HG02642 (cell line): ENCODE results near the gene MAP3K10.

Source experiments
- ATAC-seq: cut with Tn5 transposase; IDR thresholded peaks from one replicate; pipeline ENCODE4 v1.9.1; 2021; ENCODE audit warnings: mild to moderate bottlenecking; ENCODE audit not compliant: unreplicated experiment, poor library complexity

The MAP3K10 gene

DNA sequence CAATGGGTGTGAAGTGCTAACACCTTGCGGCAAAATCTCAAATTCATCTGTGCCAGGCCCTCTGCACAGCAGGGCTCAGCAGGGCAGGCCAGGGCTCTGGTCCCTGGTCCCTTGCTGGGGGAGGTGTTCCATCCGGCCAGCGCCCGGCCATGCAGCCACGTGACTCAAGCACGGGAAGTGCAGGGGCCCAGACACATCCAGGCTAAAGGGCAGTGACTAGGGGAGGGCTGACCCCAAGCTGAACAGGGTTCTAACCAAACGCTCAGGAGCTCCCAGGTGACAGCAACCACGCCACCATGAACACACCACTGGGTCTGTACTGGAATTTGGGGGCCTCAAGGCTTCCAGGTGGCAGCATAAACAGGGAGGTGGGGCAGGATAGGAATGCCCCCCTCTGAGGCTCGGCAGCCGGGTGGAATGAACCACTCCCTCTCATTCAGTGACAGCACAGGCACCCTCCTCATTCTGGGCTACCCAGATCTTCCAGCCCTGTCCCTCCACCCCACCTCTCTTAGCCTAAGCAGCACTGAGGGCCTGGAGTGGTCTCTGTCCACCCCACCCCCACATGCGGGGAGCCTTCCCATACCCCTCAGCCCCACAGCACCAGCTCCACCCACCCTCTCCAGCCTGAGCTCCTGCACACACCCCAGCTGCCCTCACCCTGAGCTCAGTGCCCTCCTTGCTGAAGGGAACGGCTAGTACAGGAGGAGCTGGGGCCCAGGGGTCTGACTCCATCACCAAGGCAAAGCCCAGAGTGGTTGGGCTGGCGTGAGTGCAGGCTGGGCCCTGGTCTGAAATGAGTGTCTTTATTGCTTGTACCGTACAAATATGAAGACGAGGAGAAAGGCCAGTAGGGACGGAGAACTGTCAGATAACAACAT lies 40.6 kb downstream of the MAP3K10 start:
- no peak for ATAC-seq

- ATAC-seq: no peak
Measured at GRCh38 chr19:40232479-40232878, 41.3 kb downstream of the MAP3K10 start.

GRCh38 chr19:40232949-40233810 lies 42.0 kb downstream of the MAP3K10 start:
- no peak for ATAC-seq

DNA sequence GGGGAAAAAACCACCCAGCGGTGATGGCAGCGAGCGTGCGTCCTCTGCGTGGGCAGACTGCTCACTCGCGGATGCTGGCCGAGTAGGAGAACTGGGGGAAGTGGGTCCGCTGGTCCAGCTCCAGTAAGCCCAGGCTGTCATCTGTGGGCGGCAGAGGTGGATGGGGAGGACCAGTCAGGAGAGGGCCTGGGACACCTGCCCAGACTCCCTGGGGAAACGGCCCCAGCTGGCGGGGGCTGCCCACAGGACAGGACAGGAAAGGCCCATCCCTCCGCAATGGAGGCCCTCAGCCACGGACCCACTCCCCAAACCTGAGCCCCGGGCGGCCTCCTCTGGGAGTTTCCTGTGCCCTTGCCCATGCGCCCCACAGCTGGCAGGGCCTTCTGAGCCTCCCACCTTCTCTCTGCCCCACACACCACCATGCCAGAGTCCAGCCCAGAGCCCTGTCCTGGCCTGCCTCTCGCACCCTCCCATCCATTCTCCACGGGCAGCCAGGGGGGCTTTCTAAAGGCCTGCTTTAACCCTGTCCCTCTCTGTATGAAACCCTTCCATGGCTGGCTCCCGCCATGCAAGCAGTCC lies 42.7 kb downstream of the MAP3K10 start:
- no peak for ATAC-seq

DNA sequence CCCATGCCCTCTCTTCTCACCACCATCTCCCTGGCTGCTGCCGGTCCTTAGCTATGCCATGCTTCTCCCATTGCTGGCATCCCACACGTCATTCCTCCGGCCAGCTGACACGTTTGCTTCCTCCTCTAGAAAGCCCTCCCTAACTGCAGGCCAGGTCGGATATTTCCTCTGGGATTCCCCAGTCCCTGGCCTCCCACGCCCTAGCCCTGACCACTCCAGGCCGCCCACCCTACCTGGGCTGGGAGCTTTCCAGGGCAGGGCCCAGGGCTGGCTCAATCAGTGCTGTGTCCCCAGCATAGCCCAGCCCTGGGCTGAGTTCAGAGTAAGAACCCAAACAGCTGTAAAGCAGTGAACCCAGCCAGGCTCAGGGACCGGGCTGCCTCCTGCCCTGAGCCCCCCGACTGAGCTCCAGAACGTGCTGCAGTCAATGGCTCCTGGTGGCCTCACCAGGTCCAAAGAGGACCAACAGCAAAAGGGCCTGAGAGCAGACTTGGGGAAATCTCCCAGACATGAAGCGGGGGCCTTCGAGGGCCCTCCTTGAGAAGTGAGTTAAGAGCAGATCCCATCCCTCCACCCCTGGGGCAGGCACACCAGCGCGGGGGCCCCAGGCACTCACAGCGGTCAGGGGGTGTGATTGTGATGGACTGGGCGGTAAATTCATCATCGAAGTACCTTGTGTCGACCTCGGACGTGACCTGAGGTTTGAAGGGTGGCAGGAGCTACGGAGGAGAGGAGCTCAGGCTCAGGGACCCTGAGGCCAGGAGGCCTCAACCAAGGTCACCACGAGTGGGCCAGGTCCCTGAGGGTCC lies 43.4 kb downstream of the MAP3K10 start:
- ATAC-seq: no peak

- no peak for ATAC-seq
Measured at GRCh38 chr19:40235238-40236025, 44.2 kb downstream of the MAP3K10 start.

DNA sequence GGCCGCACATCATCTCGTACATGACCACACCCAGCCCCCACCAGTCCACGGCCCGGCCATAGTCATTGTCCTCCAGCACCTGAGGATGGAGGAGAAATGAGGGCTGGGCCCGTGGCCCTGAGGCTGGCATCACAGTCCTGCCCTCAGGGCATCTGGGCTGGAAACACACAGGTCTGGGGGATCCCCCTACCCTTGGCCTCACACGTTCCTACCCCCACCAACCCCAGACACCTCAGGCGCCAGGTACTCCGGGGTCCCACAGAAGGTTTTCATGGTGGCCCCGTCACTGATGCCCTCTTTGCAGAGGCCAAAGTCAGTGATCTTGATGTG lies 44.8 kb downstream of the MAP3K10 start:
- no peak for ATAC-seq

- ATAC-seq: no peak
Measured at GRCh38 chr19:40236366-40236765, 45.1 kb downstream of the MAP3K10 start.

DNA sequence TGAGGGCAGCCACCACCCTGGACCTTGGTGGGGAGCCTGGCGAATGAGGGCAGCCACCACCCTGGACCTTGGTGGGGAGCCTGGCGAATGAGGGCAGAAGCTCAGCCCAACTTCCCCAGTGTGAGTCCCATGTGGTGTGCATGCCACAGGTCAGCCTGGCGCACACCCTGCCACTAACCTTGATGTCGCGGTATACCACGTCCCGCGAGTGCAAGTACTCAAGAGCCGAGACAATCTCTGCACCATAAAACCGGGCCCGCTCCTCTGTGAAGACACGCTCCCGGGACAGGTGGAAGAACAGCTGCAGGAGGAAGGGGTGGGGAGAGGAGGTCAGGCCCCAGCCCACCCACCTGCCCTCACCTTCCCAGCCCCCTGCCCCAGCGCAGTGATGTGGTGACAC lies 46.6 kb downstream of the MAP3K10 start:
- no peak for ATAC-seq

GRCh38 chr19:40238775-40239174 lies 47.5 kb downstream of the MAP3K10 start:
- ATAC-seq: no peak

DNA sequence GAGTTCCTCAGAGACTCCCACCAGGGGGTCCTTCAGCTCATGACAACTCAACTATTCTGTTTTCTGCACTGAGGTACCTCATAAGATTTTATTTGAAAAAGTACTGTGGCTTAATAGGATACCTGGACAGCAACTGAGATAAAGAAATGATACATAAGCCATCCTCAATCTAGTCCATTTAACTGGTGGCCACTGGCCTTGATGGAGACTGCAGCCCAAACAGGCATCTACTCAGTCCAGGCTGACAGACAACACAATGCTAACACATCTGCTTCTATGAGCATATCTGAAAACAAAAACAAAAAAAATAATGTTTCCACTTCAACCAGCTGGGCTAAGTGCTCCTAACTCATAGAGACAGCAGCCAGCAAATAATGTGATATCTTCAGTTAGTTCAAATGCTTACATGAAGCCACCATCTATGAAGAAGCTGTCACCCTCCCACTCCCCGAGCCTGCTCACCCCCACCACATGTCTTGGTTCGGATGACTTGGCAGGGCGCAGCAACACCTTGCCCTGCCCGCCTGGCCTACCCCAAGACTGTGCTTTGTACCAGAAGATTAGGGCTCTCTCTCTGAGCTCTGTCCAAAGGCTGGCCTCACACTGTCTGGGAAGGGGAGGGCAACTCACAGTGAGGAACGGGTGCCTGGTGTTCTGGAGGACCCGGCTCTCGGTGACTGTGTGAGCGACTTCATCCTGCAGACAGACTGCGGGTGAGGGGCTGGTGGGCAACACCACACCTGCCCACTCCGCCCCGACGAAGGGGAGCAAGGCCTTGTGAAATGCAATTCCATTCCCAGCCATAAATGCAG lies 48.4 kb downstream of the MAP3K10 start:
- no peak for ATAC-seq

DNA sequence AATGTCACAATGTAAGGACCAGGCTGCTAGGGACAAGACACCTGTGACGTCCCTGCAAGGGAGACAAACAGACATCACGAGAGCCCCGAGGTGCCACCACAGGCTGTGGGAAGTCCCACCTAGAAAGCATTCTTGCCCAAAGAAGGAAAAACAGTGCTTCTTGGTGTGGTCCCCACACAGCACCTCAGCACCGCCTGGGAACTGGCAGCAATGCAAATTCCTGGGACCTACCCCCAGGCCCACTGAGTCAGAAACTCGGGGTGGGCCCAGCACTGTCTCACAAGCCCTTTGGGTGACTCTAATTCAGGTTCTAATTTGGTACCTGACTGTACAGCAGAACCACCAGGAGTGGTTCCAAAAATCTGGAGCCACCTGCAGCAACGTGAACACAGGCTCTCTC lies 49.1 kb downstream of the MAP3K10 start:
- ATAC-seq: no peak

DNA sequence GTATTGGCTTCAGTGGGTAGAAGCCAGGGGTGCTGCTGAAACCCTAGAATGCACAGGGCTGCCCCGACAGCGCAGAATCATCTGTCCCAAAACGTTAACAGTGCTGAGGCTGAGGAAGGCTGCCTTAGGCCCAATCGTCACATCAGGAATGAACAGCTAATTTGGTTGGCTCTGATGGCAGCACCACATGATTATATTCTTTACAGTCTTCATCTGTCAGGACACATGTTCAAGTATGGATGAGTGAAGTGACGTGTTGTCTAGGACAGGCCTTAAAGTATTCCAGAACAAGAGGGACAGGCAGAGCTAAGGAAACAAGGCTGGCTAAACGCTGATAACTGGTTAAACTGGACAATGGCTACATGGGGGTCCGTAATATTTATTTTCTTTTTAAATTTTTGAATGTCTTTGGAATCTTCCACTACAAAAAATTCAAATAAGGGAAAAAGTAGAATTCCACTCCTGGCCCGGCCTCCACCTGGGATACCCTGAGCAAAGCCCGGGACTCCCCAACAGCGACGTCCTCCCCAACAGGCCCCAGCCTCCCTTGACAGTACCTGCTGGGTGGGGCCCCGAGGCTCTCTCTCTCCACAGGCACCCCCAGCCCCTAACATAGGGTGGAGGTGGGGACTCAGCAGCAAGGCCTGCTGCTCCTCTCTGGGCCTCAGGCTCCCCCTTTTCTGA lies 50.0 kb downstream of the MAP3K10 start:
- no peak for ATAC-seq

GRCh38 chr19:40241809-40242384 lies 50.7 kb downstream of the MAP3K10 start:
- no peak for ATAC-seq

DNA sequence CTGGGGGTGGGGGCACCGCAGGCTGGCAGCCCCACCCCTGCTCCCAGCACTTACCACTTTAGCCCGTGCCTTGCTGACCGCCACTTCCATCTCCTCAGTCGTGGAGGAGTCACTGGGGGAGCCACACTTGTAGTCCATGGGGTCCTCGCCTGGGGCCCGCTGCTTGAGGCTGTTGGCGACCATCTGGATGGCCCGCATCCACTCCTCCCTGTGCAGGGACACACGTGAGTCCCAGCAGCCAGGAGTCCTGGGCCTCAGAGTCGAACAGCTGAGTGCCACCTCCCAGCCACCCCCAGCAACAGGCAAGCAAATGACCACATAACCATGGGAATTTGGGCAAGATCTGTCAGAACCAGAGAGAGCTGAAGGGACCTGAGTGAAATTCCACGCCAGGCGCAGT lies 51.3 kb downstream of the MAP3K10 start:
- no peak for ATAC-seq

DNA sequence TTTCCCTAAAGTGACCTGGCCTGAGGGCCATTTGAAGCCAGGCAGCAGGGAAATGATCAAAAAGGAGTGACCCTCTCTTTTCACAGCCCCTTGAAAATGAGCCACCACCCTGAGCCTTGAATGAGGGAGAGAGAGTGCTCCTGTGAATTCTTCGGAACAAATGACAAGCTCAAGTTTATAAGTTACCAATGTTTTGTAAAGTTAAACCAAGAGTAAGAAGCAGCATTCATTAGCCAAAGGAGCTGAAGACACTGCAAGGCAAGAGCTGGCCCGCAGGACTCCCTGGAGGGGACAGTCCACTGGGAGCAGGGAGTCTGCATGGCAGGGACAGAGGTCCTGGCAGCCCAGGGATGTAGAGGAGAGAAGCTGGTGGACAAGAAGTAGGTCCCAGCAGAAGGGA lies 52.0 kb downstream of the MAP3K10 start:
- no peak for ATAC-seq

DNA sequence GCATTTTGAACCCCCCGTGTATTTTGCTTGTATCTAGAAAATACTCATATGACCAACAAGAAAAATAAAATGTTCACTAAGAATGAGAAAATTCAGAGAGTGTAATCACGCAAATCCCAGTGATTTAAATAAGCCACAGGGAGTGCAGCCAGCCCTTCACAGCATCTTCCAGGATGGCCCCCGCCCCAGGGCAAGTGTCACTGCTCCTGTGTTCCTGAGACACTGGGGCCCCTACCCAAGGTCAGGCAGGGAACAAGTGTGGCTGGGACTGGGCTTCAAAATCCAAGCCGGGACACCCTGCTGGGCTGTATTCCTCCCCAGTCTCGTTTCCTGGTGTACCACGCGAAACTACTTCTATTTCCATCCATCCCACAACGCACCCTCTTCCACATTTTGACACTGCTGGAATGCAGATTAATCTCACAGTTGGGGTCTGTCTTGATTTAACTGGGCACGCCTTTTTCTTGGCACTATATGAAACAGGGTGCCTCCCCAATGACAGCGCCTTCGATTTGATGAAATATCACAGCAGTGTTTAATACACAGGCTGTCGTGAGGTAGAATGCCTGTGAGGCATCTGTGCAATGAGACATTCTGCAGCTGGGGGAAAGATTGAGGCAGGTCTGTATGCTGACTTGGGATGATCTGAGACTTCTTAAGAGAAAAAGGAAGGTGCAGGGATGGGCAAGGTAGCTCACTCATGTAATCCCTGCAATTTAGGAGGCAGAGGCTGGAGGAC lies 53.5 kb downstream of the MAP3K10 start:
- no peak for ATAC-seq
